RPMI7951 (cell line): Measurements from ENCODE around the gene PLEK. TPM values are rescaled to one million over a fixed set of nuclear protein-coding genes. Genes with fewer than 3 reads are reported as not detected.
"Not testable (repeated sequence)": the region's sequence is repeated elsewhere in the genome, so short reads cannot be mapped to it uniquely, and the experiment has no call there.

ENCODE experiments used
- DNase-seq: peaks from one replicate; pipeline ENCODE4 v3.0.0-alpha.2; 2012; ENCODE audit warnings: low read depth
- total RNA-seq: library from RNA; depleted of rRNA; stranded (reverse); fragments of >200 nt; shearing (Covaris generic); gene quantifications from 2 replicates; pipeline ENCODE4 v1.2.3, GENCODE V29; 2014; rRNA removed

The PLEK gene
- not detected in 2 replicates for total RNA-seq

- DNase-seq: no peak
Measured at GRCh38 chr2:68365087-68365486, at the start of gene PLEK. Gene PLEK, plus strand, starts transcription at chr2:68365282. Its CDS starts 70 bp downstream, at chr2:68365352.

GRCh38 chr2:68316111-68316510 is 49.0 kb upstream of the PLEK start:
- DNase-seq: no peak

GRCh38 chr2:68317971-68318913 is 46.8 kb upstream of the PLEK start:
- peak; percentile 15 for DNase-seq

GRCh38 chr2:68318914-68319397 is 46.1 kb upstream of the PLEK start:
- peak; percentile 26 for DNase-seq

- DNase-seq: peak; percentile 84
Measured at GRCh38 chr2:68319398-68320117, 45.5 kb upstream of the PLEK start, which contains the start of gene CNRIP1. Gene CNRIP1, minus strand, starts transcription at chr2:68319949. Its CDS starts 549 bp downstream, at chr2:68319400.

GRCh38 chr2:68320118-68320641 is 44.9 kb upstream of the PLEK start:
- peak; percentile 35 for DNase-seq

- DNase-seq: no peak
Measured at GRCh38 chr2:68325056-68325455, 40.0 kb upstream of the PLEK start.

- DNase-seq: no peak
Measured at GRCh38 chr2:68328901-68329300, 36.2 kb upstream of the PLEK start.

GRCh38 chr2:68330691-68331090 is 34.4 kb upstream of the PLEK start:
- DNase-seq: peak; percentile 33

GRCh38 chr2:68333009-68333408 is 32.1 kb upstream of the PLEK start:
- DNase-seq: no peak

GRCh38 chr2:68333931-68334330 is 31.2 kb upstream of the PLEK start:
- no peak for DNase-seq

- peak; percentile 77 for DNase-seq
Measured at GRCh38 chr2:68336192-68336591, 28.9 kb upstream of the PLEK start.

GRCh38 chr2:68340226-68341061 is 24.6 kb upstream of the PLEK start:
- DNase-seq: no peak

- no peak for DNase-seq
Measured at GRCh38 chr2:68341062-68341329, 24.1 kb upstream of the PLEK start.

GRCh38 chr2:68341583-68341982 is 23.5 kb upstream of the PLEK start:
- no peak for DNase-seq

- no peak for DNase-seq
Measured at GRCh38 chr2:68342470-68342869, 22.6 kb upstream of the PLEK start.

- DNase-seq: peak; percentile 44
Measured at GRCh38 chr2:68344031-68344430, 21.1 kb upstream of the PLEK start.

- DNase-seq: no peak
Measured at GRCh38 chr2:68345129-68345875, 19.8 kb upstream of the PLEK start.

GRCh38 chr2:68349091-68349490 is 16.0 kb upstream of the PLEK start:
- not testable (repeated sequence) for DNase-seq

- DNase-seq: no peak
Measured at GRCh38 chr2:68351997-68352396, 13.1 kb upstream of the PLEK start.
